Stimulated activated CD4-positive, alpha-beta T cell treated with anti-CD3 and anti-CD28 coated beads, Interleukin-12 subunit alpha, Interleukin-12 subunit beta, amount 100 ng/mL, for 24 hours (primary cell): ENCODE results near the gene PPP5C.
"Not testable (repeated sequence)": the region's sequence is repeated elsewhere in the genome, so short reads cannot be mapped to it uniquely, and the experiment has no call there.

ENCODE experiments used
- DNase-seq, 2 experiments: peaks; one replicate each; pipeline ENCODE4 v3.0.0-alpha.2; 2020; ENCODE audit warnings: low read depth in 2 of 2

Gene PPP5C

GRCh38 chr19:46364359-46364758 lies 17.5 kb downstream of the PPP5C start:
- DNase-seq = no peak

- no peak for DNase-seq
These were observed 18.7 kb downstream of the PPP5C start for GRCh38 chr19:46365561-46365960.

GRCh38 chr19:46366620-46367292 lies 19.9 kb downstream of the PPP5C start:
- DNase-seq = no peak

DNA sequence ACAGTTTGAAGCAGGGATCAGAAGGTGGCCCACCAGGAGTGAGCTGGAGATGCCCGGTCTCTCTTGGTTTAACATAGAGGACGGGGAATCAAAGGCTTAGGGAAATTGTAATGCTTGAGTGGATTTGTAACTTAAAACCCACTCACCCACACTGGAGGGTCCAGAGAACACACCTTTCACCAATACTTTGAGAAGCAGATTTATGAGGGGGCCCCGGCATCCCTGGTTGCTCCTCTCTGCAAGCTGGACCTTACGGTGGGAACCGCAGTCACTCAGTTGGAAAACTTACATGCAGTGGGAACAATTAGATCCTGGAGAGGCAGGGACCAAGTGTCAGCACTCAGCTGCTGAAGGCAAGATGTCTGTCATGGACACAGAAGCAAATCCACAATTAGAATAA lies 20.5 kb downstream of the PPP5C start:
- no peak for DNase-seq

DNA sequence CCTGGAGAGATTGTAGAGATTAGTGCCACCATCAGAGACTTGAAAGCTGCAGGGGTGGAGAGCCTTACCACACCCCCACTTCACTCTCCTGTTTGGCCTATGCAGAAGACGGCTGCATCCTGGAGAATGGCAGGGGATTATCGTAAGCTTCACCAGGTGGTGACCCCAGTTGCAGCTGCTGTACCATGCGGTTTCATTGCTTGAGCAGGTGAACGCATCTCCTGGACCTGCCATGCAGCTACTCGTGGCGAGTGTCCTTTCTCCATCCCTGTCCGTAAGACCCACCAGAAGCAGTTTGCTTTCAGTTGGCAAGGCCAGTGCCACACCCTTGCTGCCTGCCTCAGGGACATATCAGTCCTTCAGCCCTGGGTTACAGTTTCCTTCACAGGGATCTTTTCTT lies 21.2 kb downstream of the PPP5C start:
- no peak for DNase-seq

GRCh38 chr19:46369817-46370216 lies 22.9 kb downstream of the PPP5C start:
- DNase-seq = no peak

DNA sequence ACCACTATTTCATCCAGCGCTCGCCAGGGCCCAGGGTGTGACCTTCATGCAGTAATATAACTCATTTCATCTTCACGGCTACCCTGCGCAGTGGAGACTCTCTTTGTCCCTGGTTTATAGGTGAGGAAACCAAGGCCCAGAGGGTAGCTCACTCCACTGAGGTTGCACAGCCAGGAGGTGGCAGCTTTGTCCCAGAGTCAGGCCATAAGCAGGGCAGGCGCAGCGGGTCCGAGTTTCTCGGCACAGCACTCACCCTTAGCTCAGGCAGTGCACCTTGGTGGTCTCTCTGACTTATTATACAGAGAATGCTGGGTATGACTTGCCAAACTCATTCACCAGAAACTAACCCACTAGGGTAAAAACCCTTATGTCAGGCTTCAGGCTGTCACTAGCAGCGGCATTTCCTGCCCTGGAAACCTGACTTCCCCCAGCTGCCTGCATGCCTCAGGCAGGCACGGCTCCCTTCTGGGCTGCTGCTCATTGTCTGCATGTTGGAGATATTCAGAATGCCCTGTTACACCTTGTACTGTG lies 24.5 kb downstream of the PPP5C start:
- DNase-seq = no peak

- DNase-seq = no peak
These were observed 26.1 kb downstream of the PPP5C start for GRCh38 chr19:46372901-46373490.

DNA sequence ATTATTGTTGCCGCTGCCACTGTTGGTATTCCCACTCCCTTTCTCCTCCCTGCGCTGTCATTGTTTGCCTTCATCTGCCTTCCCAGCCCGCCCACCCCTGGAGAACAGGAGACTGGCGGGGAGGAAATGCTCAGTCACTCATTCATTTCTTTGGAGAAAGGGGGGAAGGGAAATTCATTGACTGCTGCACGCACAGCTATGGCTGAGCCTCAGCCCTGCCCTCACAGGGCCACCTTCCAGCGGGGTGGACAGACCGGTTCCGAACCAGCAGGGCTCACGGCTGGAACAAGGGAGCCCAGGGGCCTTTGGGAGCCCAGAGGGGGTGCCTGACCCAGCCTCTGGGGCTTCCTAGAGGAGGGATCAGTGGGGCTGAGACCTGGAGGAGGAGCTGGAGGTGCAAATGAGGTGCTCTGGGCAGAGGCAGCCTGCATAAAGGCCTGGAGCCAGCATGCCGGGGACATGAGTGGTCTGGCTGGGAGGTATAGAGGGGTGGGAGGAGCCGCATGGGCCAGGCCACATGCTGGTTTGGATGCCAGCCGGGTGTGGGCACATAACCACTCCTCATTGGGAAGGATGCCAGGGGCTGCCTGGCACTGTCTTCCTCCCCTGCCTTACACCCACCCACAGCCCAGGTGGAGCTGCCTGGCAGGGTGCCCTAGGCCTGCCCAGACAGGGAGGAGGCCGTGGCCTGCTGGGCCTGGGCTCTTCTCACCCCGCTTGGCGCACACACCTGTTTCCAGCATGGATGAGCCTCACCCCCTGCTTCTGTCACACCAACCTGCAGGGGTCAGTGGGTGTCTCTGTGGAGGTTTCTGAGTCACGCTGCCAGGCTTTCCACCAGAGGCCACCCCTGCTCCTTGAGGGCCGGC lies 26.8 kb downstream of the PPP5C start:
- no peak for DNase-seq

DNA sequence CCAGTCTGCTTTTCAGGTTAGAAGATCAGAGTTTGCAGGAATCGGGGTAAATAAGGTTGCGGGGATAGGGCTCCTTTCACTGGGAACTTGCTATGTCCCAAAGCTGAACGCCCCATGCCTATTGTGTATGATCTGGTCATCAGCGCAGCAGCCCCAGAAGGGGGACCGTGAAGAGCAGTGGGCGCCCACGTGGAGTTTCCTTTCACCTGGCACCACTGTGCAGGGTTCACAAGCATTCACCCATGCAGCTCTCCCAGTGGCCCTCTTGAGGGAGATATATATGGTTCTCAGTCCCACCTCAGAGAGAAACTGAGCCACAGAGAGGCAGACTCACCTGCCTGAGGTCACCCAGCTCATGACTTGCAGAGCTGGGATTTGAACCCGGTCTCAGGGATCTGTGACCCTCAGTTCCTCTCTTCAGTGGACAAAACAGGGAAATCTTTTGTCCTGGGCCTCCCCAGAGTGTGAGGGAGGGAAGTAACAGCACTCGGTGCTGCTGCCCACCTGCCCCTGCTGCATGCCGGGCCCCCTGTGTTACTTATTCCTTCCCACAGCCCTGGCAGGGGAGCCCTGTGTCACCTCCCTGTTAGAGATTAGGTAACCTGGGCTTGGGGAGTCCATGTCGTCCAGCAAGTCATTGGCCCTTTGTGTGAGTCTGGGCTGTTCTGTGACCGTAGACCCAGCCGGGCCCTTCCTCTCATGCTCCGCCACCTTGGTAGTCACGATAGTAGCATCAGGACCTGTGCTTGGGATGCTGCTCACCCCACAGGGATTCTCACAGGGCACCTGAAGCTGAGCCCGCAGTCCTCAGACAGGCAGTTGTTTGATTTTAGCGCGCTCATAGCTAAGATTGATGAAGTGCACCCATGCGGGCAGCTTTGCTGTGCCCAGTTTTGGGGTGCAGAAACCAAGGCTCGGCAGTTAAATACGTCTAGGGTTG lies 27.9 kb downstream of the PPP5C start:
- DNase-seq = no peak

DNA sequence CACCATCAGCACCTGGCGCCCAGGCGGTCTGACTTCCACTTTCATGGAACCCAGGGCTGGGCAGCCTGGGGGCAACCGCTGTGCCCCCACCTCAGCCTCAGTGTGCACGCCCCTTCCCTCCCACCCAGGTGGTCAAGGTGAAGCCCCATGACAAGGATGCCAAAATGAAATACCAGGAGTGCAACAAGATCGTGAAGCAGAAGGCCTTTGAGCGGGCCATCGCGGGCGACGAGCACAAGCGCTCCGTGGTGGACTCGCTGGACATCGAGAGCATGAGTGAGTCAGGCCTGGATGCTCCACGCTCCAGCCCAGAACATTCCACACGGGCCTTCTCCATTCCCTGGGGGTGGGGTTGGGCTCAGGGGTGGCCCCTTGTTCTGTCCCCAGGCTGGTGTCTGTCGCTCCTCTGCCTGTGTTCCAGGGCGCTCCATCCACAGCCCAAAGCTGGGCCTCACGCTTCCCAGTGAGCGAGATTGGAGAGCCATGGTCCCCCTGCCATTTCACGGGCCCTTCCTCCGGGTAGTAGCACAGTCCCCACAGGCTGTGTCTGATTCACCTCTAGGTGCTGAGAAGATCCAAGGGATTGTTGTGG lies 28.7 kb downstream of the PPP5C start:
- not testable (repeated sequence) for DNase-seq

DNA sequence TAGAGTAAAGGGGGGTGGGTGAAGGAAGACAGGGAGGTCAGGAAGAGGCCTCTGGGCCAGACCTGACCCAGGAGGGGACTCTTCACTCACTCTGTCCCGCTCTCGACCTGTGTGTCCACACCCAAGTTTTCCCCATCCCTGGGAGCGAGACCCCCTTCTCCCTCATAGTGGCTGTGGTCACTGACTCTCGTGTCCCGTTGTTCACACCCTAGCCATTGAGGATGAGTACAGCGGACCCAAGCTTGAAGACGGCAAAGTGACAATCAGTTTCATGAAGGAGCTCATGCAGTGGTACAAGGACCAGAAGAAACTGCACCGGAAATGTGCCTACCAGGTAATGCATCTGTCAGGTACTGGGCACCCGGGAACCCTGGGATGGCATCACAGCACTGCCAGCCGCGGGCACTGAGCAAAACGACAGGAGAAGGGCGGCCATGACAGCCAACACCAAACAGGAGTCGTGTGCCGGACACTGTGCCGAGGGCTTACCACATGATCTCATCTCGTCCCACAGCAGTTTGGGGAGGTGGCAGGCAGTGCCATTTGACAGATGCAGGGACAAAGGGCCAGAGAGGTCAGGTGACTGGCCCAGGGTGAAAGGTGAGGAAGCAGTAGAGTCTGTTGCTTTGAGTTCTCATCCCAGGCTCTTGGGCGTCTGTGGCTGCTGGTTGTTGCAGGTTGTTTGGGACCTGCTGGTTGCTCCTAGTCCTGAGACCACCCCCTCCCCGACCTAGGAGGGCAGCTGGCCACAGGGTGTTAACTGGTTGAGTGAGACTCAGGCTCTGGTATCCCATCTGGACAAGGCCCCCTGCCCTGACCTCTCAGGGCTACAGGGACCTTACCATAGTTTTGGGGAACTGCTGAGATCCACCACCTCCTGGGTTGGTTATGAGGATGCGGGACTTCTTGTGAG lies 29.6 kb downstream of the PPP5C start:
- no peak for DNase-seq

GRCh38 chr19:46378268-46378667 lies 31.4 kb downstream of the PPP5C start:
- no peak for DNase-seq

- DNase-seq = no peak
These were observed 33.8 kb downstream of the PPP5C start for GRCh38 chr19:46380690-46381089.

DNA sequence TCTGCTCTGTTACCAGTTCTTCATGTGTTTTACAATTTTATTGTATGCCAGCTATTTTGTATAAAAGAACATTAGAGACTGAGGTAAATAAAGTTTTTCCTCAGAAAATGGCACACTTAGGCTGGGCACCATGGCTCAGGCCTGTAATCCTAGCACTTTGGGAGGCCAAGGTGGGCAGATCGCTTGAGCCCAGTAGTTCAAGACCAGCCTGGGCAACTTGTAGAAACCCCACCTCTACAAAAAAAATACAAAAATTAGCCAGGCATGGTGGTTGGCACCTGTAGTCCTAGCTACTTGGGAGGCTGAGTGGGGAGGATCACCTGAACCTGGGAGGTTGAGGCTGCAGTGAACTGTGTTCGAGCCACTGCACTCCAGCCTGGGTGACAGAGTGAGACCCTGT lies 34.5 kb downstream of the PPP5C start:
- no peak for DNase-seq

GRCh38 chr19:46381756-46382345 lies 35.0 kb downstream of the PPP5C start:
- no peak for DNase-seq

GRCh38 chr19:46383171-46383815 lies 36.4 kb downstream of the PPP5C start:
- DNase-seq = no peak

DNA sequence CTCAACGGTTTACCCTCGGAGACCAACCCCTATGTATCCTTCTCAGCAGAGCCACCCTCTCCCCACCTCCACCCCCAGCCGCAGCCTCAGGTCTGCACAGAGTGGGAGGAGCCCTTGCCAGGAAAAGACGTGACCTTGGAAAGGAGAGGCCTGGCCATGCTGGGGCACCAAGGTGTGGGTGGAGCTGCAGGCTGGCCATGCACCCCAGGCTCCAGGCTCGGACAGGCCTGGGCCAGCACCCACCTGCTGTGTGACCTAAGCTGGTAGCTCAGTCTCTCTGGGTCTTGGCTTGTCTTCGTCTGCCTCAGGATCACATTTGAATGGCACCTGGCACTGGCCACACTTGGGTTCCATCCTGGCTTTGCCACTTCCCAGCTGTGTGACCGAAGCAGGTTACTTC lies 37.0 kb downstream of the PPP5C start:
- DNase-seq = no peak

DNA sequence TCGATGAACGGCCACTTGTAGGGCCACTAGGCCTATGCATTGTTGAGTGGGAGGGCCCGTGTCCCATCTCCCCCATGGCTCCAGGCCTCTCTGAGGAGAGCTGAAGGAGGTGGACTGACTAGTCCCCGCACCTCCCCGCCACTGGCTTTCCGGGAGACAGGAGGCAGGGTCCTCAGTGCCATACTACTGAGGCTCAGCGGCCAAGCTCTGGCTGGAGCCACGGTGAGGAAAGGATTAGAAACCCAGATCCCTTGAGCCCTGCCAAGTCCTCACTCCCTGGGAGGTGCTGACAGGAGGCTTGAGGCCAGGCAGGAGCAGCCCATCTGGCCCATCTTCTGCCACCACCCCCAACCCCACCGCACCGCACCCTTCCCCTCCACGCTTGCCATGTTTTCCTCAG lies 37.5 kb downstream of the PPP5C start:
- no peak for DNase-seq
